HEK293 (cell line): ENCODE data around the gene SH3BP5L.
"Not testable (repeated sequence)": the region's sequence is repeated elsewhere in the genome, so short reads cannot be mapped to it uniquely, and the experiment has no call there.

Experiments used
- CTCF ChIA-PET: fragments of 350-600 bp; formaldehyde crosslinking; extraction: SDS; loops from one replicate; lab custom pipeline; 2021; ENCODE audit warnings: antibody characterized with exemption; lab: Yijun Ruan, JAX
- POLR2A ChIA-PET: fragments of 300-600 bp; formaldehyde crosslinking; extraction: SDS; loops from one replicate; lab custom pipeline; 2020; ENCODE audit warnings: antibody characterized with exemption, inconsistent platforms; lab: Yijun Ruan, JAX
- H3K27ac ChIP-seq: fragments of 200-500 bp; sonication (Bioruptor generic); 2 replicates; pipeline ENCODE4 v1.5.1; 2014; ENCODE audit warnings: low read depth, low read length, control low read depth, inconsistent platforms; ENCODE audit errors: extremely low read depth
- H3K36me3 ChIP-seq, 2 experiments: fragments of 200-500 bp in 1 of 2; sonication (Bioruptor generic) in 1 of 2; 1 replicate in 1 of 2; 2 replicates in 1 of 2; pipeline ENCODE4 v1.5.1; 2014 to 2017; ENCODE audit warnings: inconsistent platforms in 2 of 2, low read length in 2 of 2; ENCODE audit not compliant: control insufficient read depth in 2 of 2, insufficient read depth in 1 of 2
- H3K4me1 ChIP-seq: fragments of 200-500 bp; sonication (Bioruptor generic); 2 replicates; pipeline ENCODE4 v1.5.1; 2014; ENCODE audit warnings: mild to moderate bottlenecking, low read length, inconsistent platforms; ENCODE audit not compliant: control insufficient read depth, insufficient read depth
- H3K4me3 ChIP-seq: 2 replicates; pipeline ENCODE4 v1.5.1; 2011; ENCODE audit warnings: low read depth, mild to moderate bottlenecking, control low read depth, low read length, moderate library complexity
- H3K9me3 ChIP-seq: fragments of 200-500 bp; sonication (Bioruptor generic); 2 replicates; pipeline ENCODE4 v1.5.1; 2014; ENCODE audit warnings: low read depth, low read length, inconsistent platforms; ENCODE audit not compliant: control insufficient read depth, insufficient read depth
- GLI4 ChIP-seq: fragments of 450-650 bp; formaldehyde crosslinking; IDR thresholded peaks from 2 replicates; pipeline ENCODE4 v1.5.1; 2016; ENCODE audit warnings: missing biosample characterization, missing genetic modification characterization
- ZBTB17 ChIP-seq: fragments of 450-650 bp; formaldehyde crosslinking; IDR thresholded peaks from 2 replicates; pipeline ENCODE4 v1.5.1; 2016; ENCODE audit warnings: missing biosample characterization, missing genetic modification characterization
- ZBTB8A ChIP-seq: fragments of 450-650 bp; formaldehyde crosslinking; IDR thresholded peaks from 2 replicates; pipeline ENCODE4 v1.5.1; 2016; ENCODE audit warnings: missing biosample characterization, missing genetic modification characterization
- ZFHX2 ChIP-seq: fragments of 450-650 bp; formaldehyde crosslinking; conservative IDR thresholded peaks from 2 replicates; pipeline ENCODE4 v1.5.1; 2016; ENCODE audit warnings: missing biosample characterization, missing genetic modification characterization
- ZFP37 ChIP-seq: fragments of 450-650 bp; formaldehyde crosslinking; IDR thresholded peaks from 2 replicates; pipeline ENCODE4 v1.5.1; 2016; ENCODE audit warnings: missing biosample characterization, missing genetic modification characterization
- ZFP69B ChIP-seq: fragments of 450-650 bp; formaldehyde crosslinking; IDR thresholded peaks from 2 replicates; pipeline ENCODE4 v1.5.1; 2016; ENCODE audit warnings: missing biosample characterization, missing genetic modification characterization
- ZNF138 ChIP-seq: fragments of 450-650 bp; formaldehyde crosslinking; IDR thresholded peaks from 2 replicates; pipeline ENCODE4 v1.5.1; 2016; ENCODE audit warnings: missing biosample characterization, missing genetic modification characterization, borderline replicate concordance
- ZNF214 ChIP-seq: fragments of 450-650 bp; formaldehyde crosslinking; IDR thresholded peaks from 2 replicates; pipeline ENCODE4 v1.5.1; 2017; ENCODE audit warnings: missing biosample characterization, mild to moderate bottlenecking, missing genetic modification characterization, borderline replicate concordance
- ZNF335 ChIP-seq: fragments of 450-650 bp; formaldehyde crosslinking; conservative IDR thresholded peaks from 2 replicates; pipeline ENCODE4 v1.5.1; 2016; ENCODE audit warnings: missing biosample characterization, missing genetic modification characterization
- ZNF341 ChIP-seq: fragments of 450-650 bp; formaldehyde crosslinking; IDR thresholded peaks from 2 replicates; pipeline ENCODE4; 2016; ENCODE audit warnings: low read depth, missing biosample characterization, missing genetic modification characterization
- ZNF501 ChIP-seq: fragments of 450-650 bp; formaldehyde crosslinking; IDR thresholded peaks from 2 replicates; pipeline ENCODE4 v1.5.1; 2016; ENCODE audit warnings: missing biosample characterization, missing genetic modification characterization
- ZNF521 ChIP-seq: fragments of 450-650 bp; formaldehyde crosslinking; IDR thresholded peaks from 2 replicates; pipeline ENCODE4 v1.5.1; 2017; ENCODE audit warnings: missing biosample characterization, mild to moderate bottlenecking, missing genetic modification characterization
- ZNF560 ChIP-seq: fragments of 450-650 bp; formaldehyde crosslinking; IDR thresholded peaks from 2 replicates; pipeline ENCODE4 v1.5.1; 2017; ENCODE audit warnings: missing biosample characterization, missing genetic modification characterization, borderline replicate concordance
- ZNF747 ChIP-seq: fragments of 450-650 bp; formaldehyde crosslinking; IDR thresholded peaks from 2 replicates; pipeline ENCODE4 v1.5.1; 2016; ENCODE audit warnings: missing biosample characterization, missing genetic modification characterization
- TF ChIP-seq, protein P1 (sequence below): fragments of 450-650 bp; IDR thresholded peaks from 2 replicates; pipeline ENCODE4 v1.5.1; 2018; ENCODE audit warnings: missing biosample characterization, mild to moderate bottlenecking, missing genetic modification characterization
- TF ChIP-seq, protein P2 (sequence below): fragments of 450-650 bp; formaldehyde crosslinking; IDR thresholded peaks from 2 replicates; pipeline ENCODE4 v1.5.1; 2017; ENCODE audit warnings: missing biosample characterization, mild to moderate bottlenecking, missing genetic modification characterization, moderate library complexity
- TF ChIP-seq, protein P3 (sequence below): fragments of 450-650 bp; formaldehyde crosslinking; IDR thresholded peaks from 2 replicates; pipeline ENCODE4 v1.5.1; 2016; ENCODE audit warnings: missing biosample characterization, missing genetic modification characterization
- TF ChIP-seq, protein P4 (sequence below): fragments of 450-650 bp; formaldehyde crosslinking; IDR thresholded peaks from 2 replicates; pipeline ENCODE4 v1.5.1; 2016; ENCODE audit warnings: missing biosample characterization, missing genetic modification characterization
- TF ChIP-seq, protein P5 (sequence below): fragments of 450-650 bp; formaldehyde crosslinking; IDR thresholded peaks from 2 replicates; pipeline ENCODE4 v1.5.1; 2016; ENCODE audit warnings: missing biosample characterization, missing genetic modification characterization

Gene SH3BP5L

DNA sequence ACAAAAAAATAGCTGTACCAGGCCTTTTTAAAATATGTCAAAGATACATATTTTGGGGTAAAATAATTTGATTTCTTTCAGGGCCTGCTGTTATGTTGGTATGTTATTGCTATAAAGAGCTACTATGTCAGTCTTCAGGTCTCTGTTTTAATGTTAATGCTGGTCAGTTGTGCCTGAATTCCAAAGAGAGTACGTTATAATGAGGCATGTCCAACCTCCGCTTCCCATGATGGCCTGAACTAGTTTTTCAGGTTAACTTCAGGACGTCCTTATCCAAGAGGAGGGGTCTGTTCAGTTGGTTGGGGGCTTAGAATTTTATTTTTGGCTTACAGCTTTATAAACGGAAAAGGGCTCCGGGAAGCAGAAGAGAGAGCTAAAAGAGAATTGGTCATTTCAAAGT lies 35.3 kb downstream of the SH3BP5L start (continued):
- TF ChIP-seq ZFP69B (tag by site-specific recombination) (no peak), ZFP37 (tag by site-specific recombination) (no peak), ZNF214 (tag by site-specific recombination) (no peak), ZNF138 (no peak), ZNF747 (tag by site-specific recombination) (no peak), GLI4 (tag by site-specific recombination) (no peak), ZNF521 (tag by site-specific recombination) (no peak)
- TF ChIP-seq, protein P1, sequence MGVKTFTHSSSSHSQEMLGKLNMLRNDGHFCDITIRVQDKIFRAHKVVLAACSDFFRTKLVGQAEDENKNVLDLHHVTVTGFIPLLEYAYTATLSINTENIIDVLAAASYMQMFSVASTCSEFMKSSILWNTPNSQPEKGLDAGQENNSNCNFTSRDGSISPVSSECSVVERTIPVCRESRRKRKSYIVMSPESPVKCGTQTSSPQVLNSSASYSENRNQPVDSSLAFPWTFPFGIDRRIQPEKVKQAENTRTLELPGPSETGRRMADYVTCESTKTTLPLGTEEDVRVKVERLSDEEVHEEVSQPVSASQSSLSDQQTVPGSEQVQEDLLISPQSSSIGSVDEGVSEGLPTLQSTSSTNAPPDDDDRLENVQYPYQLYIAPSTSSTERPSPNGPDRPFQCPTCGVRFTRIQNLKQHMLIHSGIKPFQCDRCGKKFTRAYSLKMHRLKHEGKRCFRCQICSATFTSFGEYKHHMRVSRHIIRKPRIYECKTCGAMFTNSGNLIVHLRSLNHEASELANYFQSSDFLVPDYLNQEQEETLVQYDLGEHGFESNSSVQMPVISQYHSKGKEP (tag by site-specific recombination), result no peak
- TF ChIP-seq, protein P2, sequence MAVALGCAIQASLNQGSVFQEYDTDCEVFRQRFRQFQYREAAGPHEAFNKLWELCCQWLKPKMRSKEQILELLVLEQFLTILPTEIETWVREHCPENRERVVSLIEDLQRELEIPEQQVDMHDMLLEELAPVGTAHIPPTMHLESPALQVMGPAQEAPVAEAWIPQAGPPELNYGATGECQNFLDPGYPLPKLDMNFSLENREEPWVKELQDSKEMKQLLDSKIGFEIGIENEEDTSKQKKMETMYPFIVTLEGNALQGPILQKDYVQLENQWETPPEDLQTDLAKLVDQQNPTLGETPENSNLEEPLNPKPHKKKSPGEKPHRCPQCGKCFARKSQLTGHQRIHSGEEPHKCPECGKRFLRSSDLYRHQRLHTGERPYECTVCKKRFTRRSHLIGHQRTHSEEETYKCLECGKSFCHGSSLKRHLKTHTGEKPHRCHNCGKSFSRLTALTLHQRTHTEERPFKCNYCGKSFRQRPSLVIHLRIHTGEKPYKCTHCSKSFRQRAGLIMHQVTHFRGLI (tag by site-specific recombination), result no peak

DNA sequence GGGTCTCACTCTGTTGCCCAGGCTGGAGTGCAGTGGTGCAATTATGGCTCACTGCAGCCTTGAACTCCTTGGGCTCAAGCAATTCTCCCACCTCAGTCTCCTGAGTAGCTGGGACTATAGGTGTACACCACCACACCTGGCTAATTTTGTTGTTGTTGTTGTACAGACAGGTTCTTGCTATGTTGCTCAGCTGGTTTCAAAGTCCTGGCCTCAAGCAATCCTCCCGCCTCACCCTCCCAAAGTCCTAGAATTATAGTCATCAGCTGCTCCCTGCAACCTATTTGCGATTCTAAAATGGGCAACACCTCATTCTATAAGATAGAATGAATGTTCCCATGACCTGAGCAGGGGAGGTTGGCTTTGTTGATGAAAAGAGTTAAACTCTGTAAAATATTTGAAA lies 36.4 kb downstream of the SH3BP5L start:
- H3K9me3 ChIP-seq, H3K27ac ChIP-seq, H3K4me1 ChIP-seq, POLR2A ChIA-PET, H3K36me3 ChIP-seq, H3K4me3 ChIP-seq: not testable (repeated sequence)
- CTCF ChIA-PET, result interaction anchor here (0.6 kb wide), 1 partner anchor 170 kb away, joined by 3 read pairs; no protein-coding TSS in a partner anchor

DNA sequence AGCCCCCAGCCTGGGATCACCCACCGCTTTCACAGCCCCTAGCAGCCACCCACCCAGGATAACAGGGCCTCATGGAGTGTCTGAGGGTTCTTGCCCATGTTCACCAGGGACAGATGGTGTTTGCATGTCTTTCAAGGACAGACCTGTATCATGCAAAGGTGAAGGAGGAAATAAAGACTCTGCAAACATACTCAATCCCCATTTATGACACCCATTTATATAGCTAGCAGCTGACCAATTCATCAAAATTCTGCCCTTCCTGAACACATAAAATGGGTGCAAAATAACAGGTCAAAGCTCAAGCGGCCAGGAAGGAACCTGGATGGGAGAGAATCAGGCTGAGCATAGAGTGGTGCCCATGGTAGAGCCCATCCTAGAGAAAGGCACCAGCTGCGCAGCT lies 37.4 kb downstream of the SH3BP5L start:
- POLR2A ChIA-PET, result no interaction called here
- Histone ChIP-seq H3K9me3 (no peaks in the 10 kb centered on the region), H3K27ac (no peak overlapping the region), H3K4me3 (no peak overlapping the region), H3K4me1 (no peaks in the 10 kb centered on the region), H3K36me3 (no peaks in the 10 kb centered on the region)
- CTCF ChIA-PET, result no interaction called here
- TF ChIP-seq ZNF501 (tag by site-specific recombination) (no peak), ZBTB17 (tag by site-specific recombination) (no peak), ZBTB8A (no peak), ZFHX2 (tag by site-specific recombination) (no peak), ZNF341 (no peak), ZNF335 (tag by site-specific recombination) (no peak), ZNF560 (tag by site-specific recombination) (no peak)
- TF ChIP-seq, protein P3, sequence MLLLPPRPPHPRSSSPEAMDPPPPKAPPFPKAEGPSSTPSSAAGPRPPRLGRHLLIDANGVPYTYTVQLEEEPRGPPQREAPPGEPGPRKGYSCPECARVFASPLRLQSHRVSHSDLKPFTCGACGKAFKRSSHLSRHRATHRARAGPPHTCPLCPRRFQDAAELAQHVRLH (tag by site-specific recombination), result no peak
- TF ChIP-seq, protein P4, sequence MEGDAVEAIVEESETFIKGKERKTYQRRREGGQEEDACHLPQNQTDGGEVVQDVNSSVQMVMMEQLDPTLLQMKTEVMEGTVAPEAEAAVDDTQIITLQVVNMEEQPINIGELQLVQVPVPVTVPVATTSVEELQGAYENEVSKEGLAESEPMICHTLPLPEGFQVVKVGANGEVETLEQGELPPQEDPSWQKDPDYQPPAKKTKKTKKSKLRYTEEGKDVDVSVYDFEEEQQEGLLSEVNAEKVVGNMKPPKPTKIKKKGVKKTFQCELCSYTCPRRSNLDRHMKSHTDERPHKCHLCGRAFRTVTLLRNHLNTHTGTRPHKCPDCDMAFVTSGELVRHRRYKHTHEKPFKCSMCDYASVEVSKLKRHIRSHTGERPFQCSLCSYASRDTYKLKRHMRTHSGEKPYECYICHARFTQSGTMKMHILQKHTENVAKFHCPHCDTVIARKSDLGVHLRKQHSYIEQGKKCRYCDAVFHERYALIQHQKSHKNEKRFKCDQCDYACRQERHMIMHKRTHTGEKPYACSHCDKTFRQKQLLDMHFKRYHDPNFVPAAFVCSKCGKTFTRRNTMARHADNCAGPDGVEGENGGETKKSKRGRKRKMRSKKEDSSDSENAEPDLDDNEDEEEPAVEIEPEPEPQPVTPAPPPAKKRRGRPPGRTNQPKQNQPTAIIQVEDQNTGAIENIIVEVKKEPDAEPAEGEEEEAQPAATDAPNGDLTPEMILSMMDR (tag by site-specific recombination), result no peak
- TF ChIP-seq, protein P5, sequence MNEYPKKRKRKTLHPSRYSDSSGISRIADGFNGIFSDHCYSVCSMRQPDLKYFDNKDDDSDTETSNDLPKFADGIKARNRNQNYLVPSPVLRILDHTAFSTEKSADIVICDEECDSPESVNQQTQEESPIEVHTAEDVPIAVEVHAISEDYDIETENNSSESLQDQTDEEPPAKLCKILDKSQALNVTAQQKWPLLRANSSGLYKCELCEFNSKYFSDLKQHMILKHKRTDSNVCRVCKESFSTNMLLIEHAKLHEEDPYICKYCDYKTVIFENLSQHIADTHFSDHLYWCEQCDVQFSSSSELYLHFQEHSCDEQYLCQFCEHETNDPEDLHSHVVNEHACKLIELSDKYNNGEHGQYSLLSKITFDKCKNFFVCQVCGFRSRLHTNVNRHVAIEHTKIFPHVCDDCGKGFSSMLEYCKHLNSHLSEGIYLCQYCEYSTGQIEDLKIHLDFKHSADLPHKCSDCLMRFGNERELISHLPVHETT (tag by site-specific recombination), result no peak
